Epithelial cell of proximal tubule (primary cell): ENCODE data around the gene FNDC3A. TPM values are rescaled to one million over a fixed set of nuclear protein-coding genes. Genes with fewer than 3 reads are reported as not detected.
A peak's percentile ranks its signal among the peaks of the same experiment; 100 is the strongest.

ENCODE experiments used
- DNase-seq: peaks from one replicate; pipeline ENCODE4 v3.0.0-alpha.2; 2011; ENCODE audit warnings: low read depth
- H3K4me3 ChIP-seq: 2 replicates; pipeline ENCODE4 v1.5.1; 2011; ENCODE audit warnings: low read depth, mild to moderate bottlenecking, low read length
- total RNA-seq: library from RNA; depleted of rRNA; stranded (reverse); fragments of >200 nt; gene quantifications from 2 replicates; pipeline ENCODE4 v1.2.3, GENCODE V29; 2015
- TF ChIP-seq, protein P1 (sequence below): conservative IDR thresholded peaks from 2 replicates; pipeline ENCODE4 v1.5.1; 2012; ENCODE audit warnings: low read depth, mild to moderate bottlenecking, low read length

FNDC3A gene
- total RNA-seq, 1 donor from 2014 or later, result 27.2 TPM

DNA sequence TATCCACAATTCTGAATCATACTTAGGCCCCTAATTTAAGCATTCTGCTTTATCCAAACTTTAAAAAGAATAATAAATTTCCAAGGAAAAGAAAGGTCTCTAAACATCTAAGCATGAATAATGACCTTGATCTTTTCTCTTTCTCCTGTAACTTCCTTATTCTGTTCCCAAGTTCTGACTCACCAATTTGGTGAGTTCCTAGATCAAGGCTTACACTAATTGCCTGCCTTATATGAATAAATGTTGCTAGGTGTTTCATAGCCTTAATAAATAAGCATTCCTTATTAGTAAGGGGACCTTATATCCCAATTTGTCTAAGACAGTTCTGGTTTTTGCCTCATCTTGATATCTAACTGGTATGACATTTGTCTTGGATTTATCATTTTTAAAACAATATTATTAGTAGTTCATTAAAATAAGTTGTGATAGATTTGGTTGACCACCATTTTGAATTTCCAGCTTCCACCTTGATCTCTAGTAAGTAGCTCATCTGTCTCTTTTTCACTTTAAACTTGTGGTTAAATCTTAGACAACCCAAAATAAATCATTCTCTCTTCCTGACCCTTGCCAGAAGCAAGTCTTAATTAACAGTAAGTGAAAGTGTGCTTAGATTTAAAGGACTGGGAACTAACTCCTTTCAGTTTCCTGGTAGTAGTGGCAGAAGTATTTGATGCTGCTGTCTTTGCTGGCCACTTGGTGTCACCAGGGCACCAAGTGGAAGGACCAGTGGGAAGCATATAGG, 123.2 kb downstream of the FNDC3A start:
- TF ChIP-seq, protein P1, sequence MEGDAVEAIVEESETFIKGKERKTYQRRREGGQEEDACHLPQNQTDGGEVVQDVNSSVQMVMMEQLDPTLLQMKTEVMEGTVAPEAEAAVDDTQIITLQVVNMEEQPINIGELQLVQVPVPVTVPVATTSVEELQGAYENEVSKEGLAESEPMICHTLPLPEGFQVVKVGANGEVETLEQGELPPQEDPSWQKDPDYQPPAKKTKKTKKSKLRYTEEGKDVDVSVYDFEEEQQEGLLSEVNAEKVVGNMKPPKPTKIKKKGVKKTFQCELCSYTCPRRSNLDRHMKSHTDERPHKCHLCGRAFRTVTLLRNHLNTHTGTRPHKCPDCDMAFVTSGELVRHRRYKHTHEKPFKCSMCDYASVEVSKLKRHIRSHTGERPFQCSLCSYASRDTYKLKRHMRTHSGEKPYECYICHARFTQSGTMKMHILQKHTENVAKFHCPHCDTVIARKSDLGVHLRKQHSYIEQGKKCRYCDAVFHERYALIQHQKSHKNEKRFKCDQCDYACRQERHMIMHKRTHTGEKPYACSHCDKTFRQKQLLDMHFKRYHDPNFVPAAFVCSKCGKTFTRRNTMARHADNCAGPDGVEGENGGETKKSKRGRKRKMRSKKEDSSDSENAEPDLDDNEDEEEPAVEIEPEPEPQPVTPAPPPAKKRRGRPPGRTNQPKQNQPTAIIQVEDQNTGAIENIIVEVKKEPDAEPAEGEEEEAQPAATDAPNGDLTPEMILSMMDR, result peak; percentile 55
- no peak overlapping the region for H3K4me3 ChIP-seq
- no peak for DNase-seq

GRCh38 chr13:49099513-49099877, 123.8 kb downstream of the FNDC3A start:
- DNase-seq, result no peak
- H3K4me3 ChIP-seq, result no peak overlapping the region
- TF ChIP-seq, protein P1, result no peak

GRCh38 chr13:49100637-49101570, 125.2 kb downstream of the FNDC3A start:
- DNase-seq, result no peak
- no peak overlapping the region for H3K4me3 ChIP-seq
- TF ChIP-seq, protein P1, result no peak

DNA sequence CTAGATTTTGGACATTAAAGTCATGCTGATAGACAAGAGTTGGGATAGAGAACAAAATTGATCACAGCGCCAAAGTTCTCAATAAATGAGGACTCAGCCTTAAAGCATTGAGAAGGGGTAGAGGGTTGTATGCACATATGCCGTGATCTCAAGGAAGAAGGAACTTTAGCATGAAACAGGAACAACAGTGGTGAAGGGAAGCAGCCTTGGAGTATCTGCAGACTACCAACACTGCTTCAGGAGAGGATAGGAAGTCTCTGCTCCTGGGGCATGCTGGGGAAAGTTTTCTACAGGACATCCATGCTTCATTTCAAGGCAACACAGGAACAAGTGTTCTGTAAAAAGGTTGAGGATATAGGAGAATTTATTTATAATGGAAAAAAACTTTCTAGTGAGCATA, 132.5 kb downstream of the FNDC3A start:
- no peak overlapping the region for H3K4me3 ChIP-seq
- no peak for DNase-seq
- TF ChIP-seq, protein P1, result no peak

GRCh38 chr13:49110122-49110912, 134.6 kb downstream of the FNDC3A start:
- TF ChIP-seq, protein P1, result no peak
- DNase-seq, result no peak
- peak overlapping the region; percentile 51 for H3K4me3 ChIP-seq

DNA sequence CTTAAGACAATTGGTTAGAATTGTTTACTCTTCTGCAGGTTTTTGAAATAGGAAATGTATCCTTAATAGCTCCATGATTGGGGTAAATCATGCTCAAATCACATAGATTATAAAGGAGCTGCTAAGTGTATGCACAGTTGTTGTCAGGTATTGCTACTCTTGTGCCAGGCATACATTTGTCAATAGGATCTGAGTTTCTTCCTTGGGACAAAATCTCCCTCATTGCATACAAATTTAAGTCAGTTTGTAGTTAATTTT, 135.1 kb downstream of the FNDC3A start:
- H3K4me3 ChIP-seq, result peak overlapping the region; percentile 51
- TF ChIP-seq, protein P1, result no peak
- DNase-seq, result no peak
